SK-N-MC (cell line): Measurements from ENCODE around the gene P3H4.

ENCODE experiments used
- FOXP2 ChIP-seq: optimal IDR thresholded peaks from 2 replicates; pipeline ENCODE3; 2011; ENCODE audit warnings: mild to moderate bottlenecking, moderate library complexity; ENCODE audit not compliant: insufficient read depth; ENCODE audit errors: extremely low read length, control extremely low read depth
- POLR2AphosphoS5 ChIP-seq: IDR thresholded peaks from 2 replicates; pipeline ENCODE4 v1.6.1; 2012; ENCODE audit warnings: mild to moderate bottlenecking, low read depth, low read length, borderline replicate concordance

- TF ChIP-seq POLR2AphosphoS5 (no peak), FOXP2 (no peak)
Measured at GRCh38 chr17:41772586-41773189, 39.1 kb downstream of the P3H4 start.
